Thyroid gland (tissue), 4 donors: ENCODE data around the gene DNMT3A. TPM values are rescaled to one million over a fixed set of nuclear protein-coding genes. Genes with fewer than 3 reads are reported as not detected.

ENCODE experiments used
- DNase-seq, 2 donors: peaks; one replicate each; pipeline ENCODE4 v3.0.0-alpha.2; 2019
- H3K27ac ChIP-seq, 3 donors: fragments of 200-600 bp; sonication (generic); 1 replicate in 2 of 3; 2 replicates in 1 of 3; pipeline ENCODE4 v1.5.1; 2016 to 2019; ENCODE audit warnings: mild to moderate bottlenecking in 1 of 3, moderate library complexity in 1 of 3
- H3K27me3 ChIP-seq: fragments of 200-600 bp; sonication (generic); one replicate; pipeline ENCODE4 v1.5.1; 2019
- H3K36me3 ChIP-seq, 2 donors: fragments of 200-600 bp; sonication (generic); one replicate each; pipeline ENCODE4 v1.5.1; 2016 to 2019
- H3K4me1 ChIP-seq, 2 donors: fragments of 200-600 bp; sonication (generic); one replicate each; pipeline ENCODE4 v1.5.1; 2017 to 2019
- H3K4me3 ChIP-seq, 3 donors: fragments of 200-600 bp; sonication (generic); replicated peaks in 1 of 3; 1 replicate in 2 of 3; 2 replicates in 1 of 3; pipeline ENCODE4 v1.5.1; 2016; ENCODE audit warnings: mild to moderate bottlenecking in 1 of 3
- H3K9me3 ChIP-seq: fragments of 200-600 bp; sonication (generic); one replicate; pipeline ENCODE4 v1.5.1; 2017
- CTCF ChIP-seq, 6 experiments: fragments of 200-600 bp in 3 of 6; fragments of 450-650 bp in 3 of 6; sonication (generic) in 3 of 6; IDR thresholded peaks; one replicate each; pipeline ENCODE4 v1.5.1; 2016 to 2019; ENCODE audit warnings: antibody characterized with exemption in 6 of 6, mild to moderate bottlenecking in 2 of 6, inconsistent platforms in 1 of 6, moderate library complexity in 1 of 6
- POLR2A ChIP-seq, 2 donors: fragments of 450-650 bp; IDR thresholded peaks; one replicate each; pipeline ENCODE4 v1.6.1; 2017; ENCODE audit warnings: antibody characterized with exemption in 2 of 2, mild to moderate bottlenecking in 2 of 2, moderate library complexity in 1 of 2
- WGBS, 2 donors: methylation state at CpG; one replicate each; pipeline ENCODE4 v1.1.5; 2017; 5-methylcytosine and 5-hydroxymethylcytosine counted together
- intact Hi-C: fragments of 100-400 bp; cut with DNase I; formaldehyde crosslinking; loops from one replicate; pipeline ENCODE4 v1.15.1; 2023
- total RNA-seq, 4 donors: library from RNA; depleted of rRNA; stranded (reverse); fragments of >200 nt; gene quantifications; one replicate each; pipeline ENCODE4 v1.2.3, GENCODE V29; 2016

The DNMT3A gene
- total RNA-seq, 4 donors from 2014 or later, result 17.3 to 40.9 (median 18.8) TPM

- no peak for TF ChIP-seq CTCF (IDR thresholded peaks at IDR 0.05)
- TF ChIP-seq POLR2A (IDR thresholded peaks at IDR 0.05), result no peak
- H3K4me3 ChIP-seq, result no peak overlapping the region
- intact Hi-C loops, result no loop called here
- H3K27ac ChIP-seq, result no peak overlapping the region
- H3K9me3 ChIP-seq, result no peaks in the 10 kb centered on the region
- no peak for DNase-seq
- peaks cover 12 to 14% of the 10 kb centered on the region in 2 donors for H3K36me3 ChIP-seq
- no peaks in the 10 kb centered on the region for H3K27me3 ChIP-seq
- peaks cover 12 to 35% of the 10 kb centered on the region in 2 donors for H3K4me1 ChIP-seq
- 88 to 93% methylated on average over 20 to 21 of the region's 21 CpGs for WGBS, 2 donors
Measured at GRCh38 chr2:25303633-25304236, 38.0 kb downstream of the DNMT3A start.

GRCh38 chr2:25302758-25303375, 38.9 kb downstream of the DNMT3A start:
- TF ChIP-seq CTCF (IDR thresholded peaks at IDR 0.05), result no peak
- no peak for TF ChIP-seq POLR2A (IDR thresholded peaks at IDR 0.05)
- no peaks in the 10 kb centered on the region for H3K27me3 ChIP-seq
- H3K27ac ChIP-seq, result no peak overlapping the region
- intact Hi-C loops, result no loop called here
- H3K36me3 ChIP-seq, result peaks cover 14% of the 10 kb centered on the region in 2 donors
- H3K4me1 ChIP-seq, result peaks cover 12 to 35% of the 10 kb centered on the region in 2 donors
- H3K4me3 ChIP-seq, result no peak overlapping the region
- H3K9me3 ChIP-seq, result no peaks in the 10 kb centered on the region
- 80 to 85% methylated on average over 9 of the region's 9 CpGs for WGBS, 2 donors
- DNase-seq, result peak in 1 of 2 donors; percentile 20

- no peak overlapping the region for H3K4me3 ChIP-seq
- peaks cover 14% of the 10 kb centered on the region in 2 donors for H3K36me3 ChIP-seq
- peaks cover 12 to 31% of the 10 kb centered on the region in 2 donors for H3K4me1 ChIP-seq
- no peak overlapping the region for H3K27ac ChIP-seq
- TF ChIP-seq CTCF (IDR thresholded peaks at IDR 0.05) (no peak), POLR2A (IDR thresholded peaks at IDR 0.05) (no peak)
- 79 to 88% methylated on average over 7 to 8 of the region's 8 CpGs for WGBS, 2 donors
- intact Hi-C loops, result no loop called here
- DNase-seq, result no peak
- H3K27me3 ChIP-seq, result no peaks in the 10 kb centered on the region
- H3K9me3 ChIP-seq, result no peaks in the 10 kb centered on the region
Measured at GRCh38 chr2:25301453-25302352, 40.0 kb downstream of the DNMT3A start.

GRCh38 chr2:25300001-25300400, 41.7 kb downstream of the DNMT3A start:
- H3K36me3 ChIP-seq, result peaks cover 14% of the 10 kb centered on the region in 2 donors
- no peaks in the 10 kb centered on the region for H3K27me3 ChIP-seq
- peaks cover 9 to 32% of the 10 kb centered on the region in 2 donors for H3K4me1 ChIP-seq
- TF ChIP-seq POLR2A (IDR thresholded peaks at IDR 0.05), result no peak
- TF ChIP-seq CTCF (IDR thresholded peaks at IDR 0.05), result no peak
- H3K9me3 ChIP-seq, result no peaks in the 10 kb centered on the region
- intact Hi-C loops, result no loop called here
- H3K4me3 ChIP-seq, result no peak overlapping the region
- WGBS, 2 donors, result 88 to 94% methylated on average over 10 to 12 of the region's 12 CpGs
- H3K27ac ChIP-seq, result no peak overlapping the region
- DNase-seq, result no peak
